ENCODE results near the gene PLPPR2.
"Not testable (repeated sequence)": the region's sequence is repeated elsewhere in the genome, so short reads cannot be mapped to it uniquely, and the experiment has no call there.

Gene PLPPR2

DNA sequence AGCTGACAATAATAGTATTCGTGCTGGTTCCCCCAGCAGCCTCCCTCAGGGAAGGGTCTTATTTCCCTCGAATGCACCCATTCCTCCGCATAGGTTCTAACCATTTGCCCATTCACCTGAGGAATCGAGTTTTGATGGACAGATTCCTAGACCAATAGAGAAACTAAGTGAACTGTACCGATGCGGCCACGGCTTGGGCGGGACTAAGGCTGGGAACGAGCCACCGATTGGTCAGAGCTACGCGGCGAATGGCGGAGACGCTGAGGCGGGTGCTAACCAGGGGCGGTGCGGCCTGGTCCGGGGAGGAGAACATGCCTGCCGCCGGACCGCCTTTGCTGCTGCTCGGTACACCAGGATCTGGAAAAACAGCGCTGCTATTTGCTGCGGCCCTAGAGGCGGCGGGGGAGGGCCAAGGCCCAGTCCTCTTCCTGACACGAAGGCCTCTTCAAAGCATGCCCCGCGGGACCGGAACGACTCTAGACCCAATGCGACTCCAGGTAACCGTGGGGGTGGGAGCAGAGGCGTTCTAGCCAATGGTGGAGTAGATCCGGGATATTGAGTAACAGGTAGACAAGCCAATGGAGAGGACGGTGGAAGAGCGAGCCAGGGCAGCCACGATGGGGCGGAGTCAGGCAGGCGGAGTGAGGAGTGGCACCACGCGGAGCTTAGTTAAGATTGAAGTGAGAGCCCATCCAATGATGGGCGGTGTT, 19.4 kb downstream of the PLPPR2 start, which contains the start of gene SWSAP1:
Gene SWSAP1, plus strand, starts transcription at position 234 of the 710 bp plus-strand sequence. Its CDS starts 15 bp downstream, at position 249.
- DNase-seq: peak; percentile 97

DNA sequence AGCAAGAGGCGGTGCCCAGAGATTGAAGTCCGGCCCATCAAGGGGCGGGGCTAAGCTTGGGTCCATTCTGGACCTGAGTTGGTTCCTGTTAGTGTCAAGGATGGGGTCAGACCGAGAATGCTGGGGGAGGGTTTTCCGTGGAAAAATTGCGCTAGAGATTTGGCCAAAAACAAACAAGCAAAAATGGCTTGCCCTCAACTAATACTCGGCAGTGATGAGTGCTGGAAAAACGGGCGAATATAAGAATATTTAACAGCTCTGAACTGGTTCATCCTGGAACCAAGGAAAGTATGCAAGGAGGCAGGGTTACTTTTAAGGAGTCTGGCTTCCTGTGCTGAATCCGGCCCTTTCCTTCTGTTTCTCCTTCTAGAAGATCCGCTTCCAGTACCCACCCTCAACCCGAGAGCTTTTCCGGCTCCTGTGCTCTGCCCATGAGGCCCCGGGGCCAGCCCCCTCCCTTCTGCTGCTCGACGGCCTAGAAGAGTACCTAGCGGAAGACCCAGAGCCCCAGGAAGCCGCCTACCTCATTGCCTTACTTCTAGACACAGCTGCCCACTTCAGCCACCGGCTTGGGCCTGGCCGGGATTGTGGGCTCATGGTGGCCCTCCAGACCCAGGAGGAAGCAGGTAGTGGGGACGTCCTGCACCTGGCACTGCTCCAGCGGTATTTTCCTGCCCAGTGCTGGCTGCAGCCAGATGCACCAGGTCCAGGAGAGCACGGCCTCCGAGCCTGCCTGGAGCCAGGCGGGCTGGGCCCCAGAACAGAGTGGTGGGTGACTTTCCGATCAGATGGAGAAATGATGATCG, 20.1 kb downstream of the PLPPR2 start:
- DNase-seq: peak; percentile 82

DNA sequence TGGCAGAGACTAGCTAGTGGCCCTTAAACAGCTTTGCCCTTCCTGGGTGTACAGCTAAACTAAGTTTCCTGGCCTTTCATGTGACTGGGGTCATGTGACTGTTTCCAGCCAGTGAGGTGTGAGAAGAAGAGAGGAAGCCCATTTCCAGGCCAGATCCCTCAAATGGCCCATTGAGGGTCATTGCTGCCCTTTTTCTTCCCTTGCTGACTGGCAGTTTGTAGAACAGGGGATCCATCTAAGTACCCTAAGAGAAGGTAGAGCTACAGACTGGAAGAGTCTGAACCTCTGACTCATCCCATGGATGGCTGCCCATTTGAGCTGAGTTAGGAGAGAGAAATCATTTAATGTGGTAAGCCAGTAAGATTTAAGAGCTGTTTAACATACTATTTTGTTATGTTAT, 22.0 kb downstream of the PLPPR2 start:
- DNase-seq: peak; percentile 40

DNA sequence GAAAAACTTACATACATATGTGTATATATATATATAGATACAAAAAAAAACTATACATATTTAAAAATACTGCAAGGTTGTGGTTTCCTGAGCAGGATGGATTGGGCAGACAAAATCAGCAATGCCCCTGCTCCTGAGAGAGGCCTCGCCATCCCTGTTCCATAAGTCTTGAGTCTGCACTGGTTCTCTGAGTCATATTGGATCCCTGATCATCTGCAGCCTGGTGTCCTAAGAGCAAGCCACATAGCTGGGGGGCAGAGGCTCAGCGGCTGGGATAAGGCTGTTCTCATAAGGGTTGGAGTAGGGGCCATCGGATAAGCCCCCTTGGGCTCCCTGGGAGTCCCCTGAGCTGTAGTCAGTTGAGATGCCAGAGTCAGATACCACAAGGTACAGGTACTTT, 22.5 kb downstream of the PLPPR2 start:
- DNase-seq: no peak

DNA sequence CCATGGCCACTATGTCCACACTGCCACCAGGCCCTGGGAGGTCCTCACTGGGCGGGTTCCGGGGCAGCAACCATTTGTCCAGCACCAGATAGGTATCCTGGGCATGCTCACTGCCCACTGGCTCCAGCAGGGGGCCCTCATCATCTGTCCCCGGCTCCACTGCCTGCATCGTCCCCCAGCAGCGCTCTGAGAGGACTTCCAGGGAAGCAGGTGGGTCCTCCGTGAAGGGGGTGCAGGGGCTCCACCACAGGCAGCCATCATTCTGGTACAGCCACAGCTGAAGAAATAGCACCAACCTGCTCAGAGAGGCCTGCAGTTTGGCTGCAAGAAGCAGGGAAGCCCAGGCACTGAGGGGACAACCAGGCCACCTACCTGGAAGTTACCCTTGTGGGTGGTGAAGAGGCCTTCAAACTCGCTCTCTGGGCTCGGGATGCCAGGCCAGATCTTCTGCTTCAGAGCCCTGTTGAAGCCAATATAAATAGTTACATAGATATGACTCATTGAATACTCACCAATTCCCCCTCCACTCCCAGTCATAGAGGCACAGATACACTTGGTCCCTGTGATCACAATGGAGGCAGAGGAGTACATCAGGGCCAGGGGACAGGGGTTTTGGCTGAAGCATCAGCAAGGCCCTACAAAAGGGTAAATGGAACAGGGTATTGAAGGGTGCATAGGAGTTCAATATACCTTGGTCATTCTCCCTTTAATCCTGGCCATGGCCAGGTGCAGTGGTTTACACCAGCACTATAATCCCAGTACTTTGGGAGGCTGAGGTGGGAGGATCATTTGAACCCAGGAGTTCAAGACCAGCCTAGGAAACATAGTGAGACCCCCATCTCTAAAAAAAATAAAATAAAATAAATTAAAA, 23.3 kb downstream of the PLPPR2 start:
- peak; percentile 36 for DNase-seq

DNA sequence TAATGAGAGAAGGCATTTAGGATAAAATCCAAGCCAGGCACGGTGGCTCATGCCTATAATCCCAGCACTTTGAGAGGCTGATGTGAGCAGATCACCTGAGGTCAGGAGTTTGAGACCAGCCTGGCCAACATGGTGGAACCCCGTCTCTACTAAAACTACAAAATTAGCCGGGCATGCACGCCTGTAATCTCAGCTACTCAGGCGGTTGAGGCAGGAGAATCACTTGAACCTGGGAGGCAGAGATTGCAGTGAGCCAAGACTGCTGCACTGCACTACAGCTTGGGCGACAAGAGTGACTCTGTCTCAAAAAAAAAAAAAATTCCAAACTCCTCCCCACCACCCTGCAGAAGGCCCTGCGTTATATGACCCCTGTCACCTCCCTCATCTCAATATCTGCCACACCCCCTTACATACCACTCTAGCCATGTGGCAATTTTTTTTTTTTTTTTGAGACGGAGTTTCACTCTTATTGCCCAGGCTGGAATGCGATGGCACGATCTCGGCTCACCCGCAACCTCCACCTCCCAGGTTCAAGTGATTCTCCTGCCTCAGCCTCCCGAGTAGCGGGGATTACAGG, 24.1 kb downstream of the PLPPR2 start:
- DNase-seq: not testable (repeated sequence)

DNA sequence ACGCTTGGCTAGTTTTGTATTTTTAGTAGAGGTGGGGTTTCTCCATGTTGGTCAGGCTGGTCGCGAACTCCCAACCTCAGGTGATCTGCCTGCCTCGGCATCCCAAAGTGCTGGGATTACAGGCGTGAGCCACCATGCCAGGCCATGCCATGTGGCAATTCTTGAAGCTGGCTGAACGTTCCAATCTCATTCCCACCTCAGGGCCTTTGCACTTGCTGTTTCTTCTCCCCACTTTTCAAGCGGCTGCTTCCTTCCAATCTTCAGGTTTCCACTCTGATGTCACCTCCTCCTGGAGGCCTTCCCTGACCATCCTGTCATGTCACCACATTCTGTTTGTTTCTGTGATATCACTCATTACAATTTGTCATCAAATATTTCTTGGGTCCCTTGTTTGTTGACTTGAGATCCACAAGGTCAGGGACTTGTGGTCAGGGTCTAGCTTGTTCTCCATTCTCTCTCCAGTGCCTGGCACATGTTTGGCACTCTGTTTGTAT, 24.7 kb downstream of the PLPPR2 start:
- no peak for DNase-seq

DNA sequence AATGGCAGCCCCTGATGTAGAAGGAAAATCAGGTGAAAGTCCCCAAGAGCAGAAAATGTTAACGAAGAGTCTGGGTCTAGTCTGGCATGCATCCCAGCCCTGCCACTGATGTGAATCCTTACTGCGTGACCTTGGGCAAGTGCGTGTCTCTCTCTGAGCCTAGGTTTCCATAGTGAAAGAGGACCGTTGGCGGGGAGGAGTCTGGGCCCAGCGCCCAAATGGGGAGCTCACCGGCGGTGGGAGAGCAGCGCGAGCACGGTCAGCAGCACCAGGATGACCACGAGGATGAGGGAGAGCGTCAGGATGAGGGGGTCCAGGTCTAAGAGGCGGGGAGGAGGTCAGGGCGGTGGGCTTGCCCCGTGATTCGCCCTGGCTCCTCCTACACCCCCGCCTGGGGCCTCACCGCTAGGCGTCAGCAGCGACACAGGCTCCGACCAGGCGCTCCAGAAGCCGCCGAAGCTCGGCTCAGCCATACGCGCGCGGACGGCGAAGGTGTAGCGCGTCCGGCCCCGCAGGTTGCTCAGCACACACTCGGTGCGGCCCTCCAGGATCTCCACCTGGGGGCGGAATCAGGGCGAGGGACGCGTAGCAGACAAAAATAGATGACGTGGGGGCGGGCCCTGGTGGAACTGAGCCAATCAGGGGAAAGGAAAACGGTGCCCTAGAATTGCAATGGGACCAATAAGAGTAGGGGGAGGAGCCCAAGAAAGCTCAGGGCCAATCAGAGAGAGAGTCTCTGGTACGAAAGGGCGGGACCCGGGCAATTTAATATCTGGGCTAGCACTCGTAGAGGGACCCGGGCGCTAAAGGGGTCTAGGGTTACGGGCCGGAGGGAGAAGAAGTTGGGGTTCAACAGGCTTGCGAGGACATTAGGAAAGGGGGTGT, 25.7 kb downstream of the PLPPR2 start:
- peak; percentile 98 for DNase-seq

DNA sequence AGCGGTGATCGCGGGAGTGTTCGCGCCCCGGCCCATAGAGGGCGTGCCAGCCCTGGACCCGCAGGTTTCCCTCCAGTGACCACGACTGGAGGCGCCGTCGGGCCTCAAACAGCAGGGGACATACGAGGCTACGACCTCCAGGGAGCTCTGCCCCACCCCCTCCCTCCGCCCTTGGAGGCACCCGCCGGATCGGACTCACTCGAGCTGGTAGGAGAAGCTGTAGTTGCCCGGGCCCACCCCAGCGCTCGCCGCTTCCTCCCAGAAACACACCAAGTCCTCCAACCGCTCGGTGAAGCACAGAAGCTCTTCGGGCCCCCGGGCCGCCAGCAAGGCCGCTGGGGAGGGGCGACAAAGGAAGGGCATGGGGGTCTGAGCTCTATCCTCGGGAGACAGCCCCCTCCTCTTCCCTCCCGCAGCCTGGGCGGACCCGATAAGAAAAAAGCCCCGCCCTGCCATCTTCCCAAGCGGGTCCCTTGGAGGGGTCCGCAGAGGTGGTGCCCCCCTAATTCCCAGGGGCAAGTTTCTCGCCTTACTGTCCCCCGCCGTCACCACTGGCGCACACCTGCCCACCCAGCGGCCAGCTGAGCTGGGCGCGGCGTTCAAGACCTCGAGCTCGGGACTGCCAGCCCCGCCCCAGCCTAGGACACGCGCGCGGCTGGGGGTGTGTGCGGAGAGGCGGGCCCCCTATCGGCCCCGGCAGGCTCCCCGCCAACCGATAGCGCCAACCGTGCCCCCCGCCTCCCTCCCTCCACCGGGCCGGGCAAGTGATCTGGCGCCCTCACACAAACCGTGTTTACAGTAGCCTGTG, 27.9 kb downstream of the PLPPR2 start:
- DNase-seq: peak; percentile 69

DNA sequence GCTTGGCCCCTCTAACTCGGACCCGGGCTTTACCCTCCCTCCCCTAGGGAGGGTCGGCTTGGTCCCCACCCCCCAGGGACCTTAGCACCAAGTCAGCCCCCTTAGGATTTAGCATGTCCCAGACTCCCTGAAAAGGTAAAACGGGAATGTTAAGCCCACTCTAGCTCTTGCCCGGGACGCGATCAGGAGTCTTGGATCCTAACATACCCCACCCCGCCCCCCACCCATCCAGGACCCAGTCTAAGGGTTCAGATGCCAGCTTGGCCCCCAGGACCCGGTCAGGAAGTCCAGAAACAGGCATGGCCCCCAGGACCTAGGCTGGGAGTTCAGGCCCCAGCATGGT, 28.4 kb downstream of the PLPPR2 start:
- DNase-seq: no peak

DNA sequence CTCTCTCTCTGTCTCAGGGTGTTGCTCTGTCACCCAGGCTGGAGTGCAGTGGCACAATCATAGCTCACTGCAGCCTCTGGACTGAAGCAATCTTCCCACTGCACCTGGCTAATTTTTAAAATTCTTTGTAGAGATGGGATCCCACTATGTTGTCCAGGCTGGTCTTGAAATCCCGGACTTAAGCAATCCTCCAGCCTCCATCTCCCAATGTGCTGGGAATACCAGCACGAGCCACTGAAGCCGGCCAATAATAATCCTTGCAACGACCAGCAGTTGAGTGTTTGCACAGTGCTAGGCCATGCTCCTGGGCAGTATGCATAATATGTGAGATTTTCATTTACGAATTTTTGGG, 29.5 kb downstream of the PLPPR2 start:
- DNase-seq: no peak

DNA sequence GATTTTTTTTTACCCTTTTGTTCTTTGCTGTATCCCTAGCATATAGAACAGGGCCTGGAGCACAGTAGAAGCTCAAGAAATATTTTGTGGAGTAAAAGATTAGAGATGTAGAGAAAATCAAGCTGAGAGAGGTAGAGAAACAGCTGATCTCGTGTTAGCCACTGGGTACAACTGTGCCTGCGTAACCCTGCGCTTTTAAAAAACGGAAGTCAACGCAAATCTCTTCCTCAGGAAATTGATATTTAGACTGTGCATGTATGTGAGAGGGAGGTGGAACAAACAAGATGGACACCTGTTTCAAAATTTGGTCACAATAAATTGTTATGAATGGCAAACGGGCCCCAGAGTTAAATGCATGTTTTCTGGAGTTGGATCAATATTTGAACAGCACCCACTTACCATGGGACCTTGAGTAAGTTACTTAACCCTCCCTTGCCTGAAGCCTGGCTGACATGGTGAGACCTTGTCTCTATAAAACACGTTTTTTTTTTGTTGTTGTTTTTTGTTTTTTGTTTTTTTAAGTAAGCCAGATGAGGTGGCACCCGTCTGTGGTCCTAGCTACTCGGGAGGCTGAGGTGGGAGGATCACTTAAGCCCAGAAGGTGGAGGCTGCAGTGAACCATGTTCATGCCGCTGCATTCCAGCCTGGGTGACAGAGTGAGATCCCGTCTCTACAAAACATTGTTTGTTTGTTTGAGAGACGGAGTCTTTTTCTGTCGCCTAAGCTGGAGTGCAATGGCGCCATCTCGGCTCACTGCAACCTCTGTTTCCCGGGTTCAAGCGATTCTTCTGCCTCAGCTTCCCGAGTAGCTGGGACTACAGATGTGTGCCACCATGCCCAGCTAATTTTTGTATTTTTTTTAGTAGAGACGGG, 32.2 kb downstream of the PLPPR2 start:
- DNase-seq: no peak

DNA sequence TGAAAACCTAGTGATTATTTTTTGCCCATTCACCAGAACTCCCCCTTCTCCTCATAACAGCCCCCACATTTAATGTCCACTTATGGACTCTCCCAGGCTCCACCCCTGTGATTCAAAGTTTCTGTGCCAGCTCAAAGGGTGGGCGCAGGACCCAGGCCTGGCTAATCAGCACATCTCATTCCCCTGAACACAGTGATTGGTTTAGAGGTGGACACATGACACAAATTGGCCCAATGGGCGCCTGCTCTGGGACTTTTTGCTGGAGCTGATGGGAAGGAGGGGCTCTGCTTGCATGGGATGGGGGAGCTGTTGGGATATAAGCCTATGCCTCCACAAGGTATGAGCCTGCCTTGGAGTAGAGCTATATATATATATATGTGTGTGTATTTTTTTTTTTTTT, 35.1 kb downstream of the PLPPR2 start:
- no peak for DNase-seq

DNA sequence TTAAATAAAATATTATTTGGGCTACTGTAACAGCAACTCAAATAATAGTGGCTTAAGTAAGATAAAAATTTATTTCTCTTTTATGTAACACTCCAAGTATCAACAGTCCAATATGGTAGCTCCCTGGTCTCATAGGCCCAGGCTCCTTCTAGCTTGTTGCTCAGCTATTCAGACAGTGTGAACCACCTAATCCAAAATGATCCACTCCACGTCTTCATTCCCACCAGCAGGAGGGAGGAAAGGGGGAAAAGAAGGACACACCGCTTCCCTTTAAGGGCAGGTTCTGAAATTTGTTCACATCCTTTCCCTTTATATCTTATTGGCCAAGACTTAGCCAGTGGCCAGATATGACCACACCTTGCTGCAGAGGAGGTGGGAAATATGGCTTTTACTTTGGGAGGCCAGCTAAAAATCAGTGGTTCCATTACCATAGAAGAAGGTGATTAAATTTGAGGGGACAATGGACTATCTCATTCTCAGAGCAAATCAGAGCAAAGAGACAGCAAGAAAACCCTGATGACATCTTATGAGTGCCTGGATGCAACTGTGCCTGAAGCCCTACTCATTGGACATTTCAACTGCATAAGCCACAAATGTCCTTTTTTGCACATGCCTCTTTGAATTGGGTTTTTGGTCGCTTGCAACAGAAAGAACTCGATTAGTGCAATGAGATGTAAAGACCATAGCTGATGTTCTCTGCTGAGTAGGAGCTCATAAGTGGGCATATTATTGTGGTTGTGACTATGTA, 35.9 kb downstream of the PLPPR2 start:
- no peak for DNase-seq

DNA sequence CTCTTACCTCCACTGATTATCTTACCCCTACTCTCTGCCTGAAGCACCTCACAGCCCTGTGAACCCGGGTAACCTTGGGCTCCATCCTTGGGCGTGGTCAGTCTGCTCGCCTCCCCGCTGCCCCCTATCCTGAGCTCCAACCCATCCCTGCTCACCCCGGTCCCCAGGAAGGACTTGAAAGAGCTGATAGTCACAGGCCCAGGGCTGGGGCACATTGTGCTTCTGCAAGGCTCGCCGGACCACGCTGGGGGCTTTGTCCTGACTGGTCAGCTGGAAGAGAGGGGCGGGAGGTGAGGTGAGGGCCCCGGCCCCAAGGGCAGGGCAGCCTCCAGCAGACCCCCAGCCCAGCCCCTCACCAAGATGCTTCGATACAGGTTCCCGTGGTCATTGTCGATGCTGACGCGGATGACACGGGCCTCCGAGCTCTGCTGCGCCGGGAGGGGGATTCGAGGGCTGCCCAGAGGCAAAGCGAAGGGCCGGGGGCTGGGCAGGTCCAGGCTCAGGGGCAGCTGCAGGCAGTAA, 41.9 kb downstream of the PLPPR2 start:
- no peak for DNase-seq

DNA sequence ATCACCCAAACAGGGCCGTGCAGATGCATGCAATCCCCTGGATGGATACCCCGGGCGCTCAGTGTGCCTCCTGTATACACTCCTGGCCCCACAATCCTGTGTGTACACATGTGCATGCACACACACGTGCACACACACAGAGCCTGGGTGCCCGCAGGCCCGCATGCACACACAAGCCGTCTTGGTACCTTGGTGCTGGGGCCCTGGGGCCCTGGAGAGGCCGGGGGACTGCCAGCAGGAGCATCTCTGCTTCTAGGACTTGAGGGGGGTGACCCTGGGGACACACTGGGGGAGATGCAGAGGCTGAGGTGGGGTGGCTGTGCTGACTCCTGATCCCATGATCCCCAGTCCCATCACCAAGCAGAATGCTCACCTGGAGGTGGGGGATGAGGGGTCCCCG, 44.4 kb downstream of the PLPPR2 start:
- no peak for DNase-seq

DNA sequence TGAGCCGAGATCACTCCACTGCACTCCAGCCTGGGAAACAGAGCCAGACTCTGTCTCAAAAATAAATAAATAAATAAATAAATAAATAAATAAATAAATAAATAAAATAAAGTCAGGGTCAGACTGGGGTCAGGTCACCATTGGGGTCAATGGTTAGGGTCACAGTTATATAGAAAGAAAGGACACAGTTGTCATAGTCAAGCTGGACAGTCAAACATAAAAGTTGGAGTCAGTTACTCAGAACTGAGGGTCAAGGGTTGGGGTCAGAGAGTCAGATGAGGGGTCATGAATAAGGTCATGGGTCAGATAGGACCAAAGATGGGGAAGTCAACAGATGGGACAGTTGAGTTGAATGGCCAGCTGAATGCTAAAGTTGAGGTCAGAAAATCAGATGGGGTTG, 45.6 kb downstream of the PLPPR2 start:
- no peak for DNase-seq

DNA sequence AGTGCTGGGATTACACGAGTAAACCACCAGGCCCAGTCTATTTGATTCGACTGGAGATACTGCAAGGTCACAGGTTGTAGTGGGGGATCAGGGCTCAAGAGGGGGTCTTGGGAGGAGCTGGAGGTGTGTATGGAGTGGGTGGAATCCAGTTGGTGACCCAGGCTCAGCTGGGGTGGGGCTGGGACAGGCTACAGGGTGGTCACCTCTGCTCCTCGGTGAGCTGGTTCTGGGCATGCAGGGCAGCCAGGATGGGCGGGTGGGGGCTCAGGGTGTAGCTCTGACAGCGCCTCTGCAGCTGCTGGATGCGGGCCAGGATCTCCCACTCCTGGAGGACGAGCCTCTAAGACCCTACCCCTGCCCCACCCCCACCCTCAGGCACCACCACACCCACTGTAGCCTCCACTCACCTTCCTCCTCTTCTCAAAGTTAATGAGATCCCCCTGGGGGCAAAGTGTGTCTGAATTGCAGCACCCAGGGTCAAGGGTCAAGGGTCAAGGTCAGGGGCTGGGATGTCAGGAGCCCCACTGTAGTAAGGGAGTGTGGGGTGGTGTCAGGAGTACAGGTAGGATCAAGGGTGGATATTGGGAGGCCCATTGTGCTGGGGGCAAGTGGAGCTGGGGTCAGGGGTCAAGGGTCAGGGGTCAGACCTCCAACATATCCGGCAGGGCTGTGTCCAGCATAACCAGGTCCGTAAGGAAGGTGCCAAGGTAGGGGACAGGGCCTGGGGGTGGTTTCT, 46.7 kb downstream of the PLPPR2 start:
- no peak for DNase-seq

Data from activated CD4-positive, alpha-beta T cell treated with anti-CD3 and anti-CD28 coated beads for 48 hours (primary cell).